NCI-H2029 treated with DMSO at 0.1 percent for 48 hours (cell line): Measurements from ENCODE around the gene NKX1-2.
A peak's percentile ranks its signal among the peaks of the same experiment; 100 is the strongest.

Experiments
- DNase-seq: peaks from one replicate; lab custom pipeline; 2025; lab: John Stamatoyannopoulos, UW

Gene NKX1-2

DNA sequence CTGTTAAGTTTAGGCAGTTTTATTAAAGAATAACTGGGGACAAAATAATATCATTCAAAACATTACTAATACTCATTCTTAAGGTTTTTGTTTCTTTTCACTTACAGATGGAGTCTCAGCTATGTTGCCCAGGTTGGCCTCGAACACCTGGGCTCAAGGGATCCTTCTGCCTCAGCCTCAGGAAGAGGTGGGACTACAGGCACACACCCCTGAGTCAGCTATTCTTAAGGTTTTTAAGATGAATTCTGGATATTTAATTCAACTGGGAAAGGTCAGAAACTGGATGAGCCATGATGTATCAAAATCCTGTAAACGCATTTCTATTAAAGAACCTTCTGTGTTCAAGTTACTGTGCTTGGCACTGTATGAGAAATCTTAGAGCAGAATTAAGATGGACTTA, 34.6 kb downstream of the NKX1-2 start:
- DNase-seq = no peak

DNA sequence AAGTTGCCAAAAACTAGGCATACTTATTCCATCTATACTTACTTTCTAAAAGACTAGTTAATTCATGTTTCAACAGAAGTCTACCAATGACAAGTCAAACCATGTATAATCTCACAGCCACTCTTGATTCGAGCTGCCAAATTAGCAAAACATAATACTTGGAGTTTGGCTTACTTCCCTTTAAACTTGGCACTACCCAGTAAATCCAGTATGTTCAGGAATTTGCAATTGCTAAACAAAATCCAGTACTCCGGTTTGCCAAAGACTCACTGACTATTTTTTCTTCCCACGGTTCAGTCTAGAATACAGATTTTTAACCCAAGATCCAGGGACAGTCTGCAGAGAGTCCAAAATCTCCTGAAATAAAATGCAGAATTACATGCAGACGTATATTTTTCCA, 35.8 kb downstream of the NKX1-2 start:
- no peak for DNase-seq

DNA sequence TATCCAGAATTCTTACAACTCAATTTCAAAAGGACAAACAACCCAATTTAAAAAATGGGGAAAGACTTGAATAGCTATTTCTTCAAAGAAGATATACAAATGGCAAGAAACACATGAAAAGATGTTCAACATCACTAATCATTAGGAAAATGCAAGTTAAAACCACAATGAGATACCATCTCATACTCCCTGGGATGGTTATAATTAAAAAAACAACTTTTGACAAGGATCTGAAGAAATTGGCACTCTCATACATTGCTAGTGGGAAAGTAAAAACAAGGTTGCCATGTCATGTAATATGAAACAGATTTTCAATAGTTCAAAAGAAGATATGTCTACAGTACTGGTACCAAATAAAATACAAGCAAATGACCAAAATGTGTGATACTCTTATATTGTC, 40.1 kb downstream of the NKX1-2 start:
- DNase-seq = no peak

DNA sequence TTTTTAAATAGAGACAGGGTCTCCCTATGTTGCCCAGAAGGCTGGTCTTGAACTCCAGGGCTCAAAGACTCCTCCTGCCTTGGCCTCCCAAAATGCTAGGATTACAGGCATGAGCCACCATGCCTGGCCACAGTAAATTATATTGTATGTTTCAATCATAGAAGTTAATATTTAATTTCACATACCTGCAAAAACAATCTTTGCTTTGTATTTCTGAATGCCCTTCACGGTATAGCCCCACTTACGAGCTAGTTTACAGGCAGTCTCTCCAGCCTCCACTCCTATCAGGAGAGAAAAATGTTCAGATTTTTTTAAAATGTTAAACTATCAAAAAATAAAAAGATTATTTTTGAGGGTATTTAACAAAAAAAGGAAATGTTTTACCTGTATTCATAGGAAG, 41.5 kb downstream of the NKX1-2 start:
- no peak for DNase-seq

DNA sequence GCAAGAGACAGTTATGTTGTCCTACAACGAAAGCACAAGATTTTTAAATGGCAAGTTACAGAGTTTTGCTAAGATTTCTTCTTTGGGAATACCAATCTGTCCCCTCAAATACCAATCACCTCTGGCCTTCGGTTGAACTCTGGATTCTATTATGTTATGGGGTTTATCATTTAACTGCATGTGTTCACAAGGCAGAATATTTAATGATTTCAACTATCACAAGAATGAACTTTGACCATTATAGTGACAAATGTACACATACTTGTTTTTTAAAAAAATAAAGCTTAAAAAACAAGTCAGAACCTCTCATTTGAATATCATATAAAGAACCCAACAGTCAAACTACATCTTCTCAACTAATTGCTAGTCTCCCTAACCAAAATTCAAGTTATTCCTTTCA, 42.4 kb downstream of the NKX1-2 start:
- DNase-seq = no peak

DNA sequence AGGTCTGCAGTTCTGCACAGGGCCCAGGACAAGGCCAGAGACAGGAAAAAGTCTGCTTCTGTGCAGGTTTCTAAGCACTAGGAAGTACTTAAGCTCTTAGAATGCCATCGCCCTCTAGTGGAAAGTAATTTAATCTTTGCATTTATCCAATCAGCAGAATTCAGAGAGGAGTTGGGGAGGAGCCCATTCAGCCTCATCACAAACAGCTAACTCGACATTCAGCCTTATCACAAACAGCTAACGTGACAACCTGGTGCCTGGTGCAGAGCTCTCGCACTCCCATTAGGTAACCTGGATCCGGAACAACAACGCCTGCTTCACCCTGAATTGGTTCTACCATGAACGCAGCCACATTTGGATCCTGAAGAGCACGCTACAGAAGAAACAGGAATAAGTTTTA, 46.3 kb downstream of the NKX1-2 start:
- peak; percentile 51 for DNase-seq

DNA sequence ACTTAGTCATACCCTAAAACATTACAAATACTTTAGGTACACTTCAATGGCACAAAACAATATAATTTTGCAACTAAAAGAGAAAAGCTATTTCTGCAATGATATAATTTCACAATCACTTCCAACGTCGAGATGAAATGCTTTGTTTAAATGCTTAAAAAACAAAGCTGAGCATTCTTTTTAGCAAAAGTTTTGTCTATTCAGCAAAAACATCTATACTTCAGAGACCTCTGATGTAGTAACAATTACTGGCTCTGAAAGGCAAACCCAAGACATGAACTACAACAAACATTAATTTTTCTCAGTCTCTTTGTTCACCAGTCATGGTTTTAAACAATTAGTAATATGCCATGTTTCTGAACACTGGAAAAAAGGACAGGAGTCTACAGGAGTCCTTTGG, 47.6 kb downstream of the NKX1-2 start:
- DNase-seq = no peak

DNA sequence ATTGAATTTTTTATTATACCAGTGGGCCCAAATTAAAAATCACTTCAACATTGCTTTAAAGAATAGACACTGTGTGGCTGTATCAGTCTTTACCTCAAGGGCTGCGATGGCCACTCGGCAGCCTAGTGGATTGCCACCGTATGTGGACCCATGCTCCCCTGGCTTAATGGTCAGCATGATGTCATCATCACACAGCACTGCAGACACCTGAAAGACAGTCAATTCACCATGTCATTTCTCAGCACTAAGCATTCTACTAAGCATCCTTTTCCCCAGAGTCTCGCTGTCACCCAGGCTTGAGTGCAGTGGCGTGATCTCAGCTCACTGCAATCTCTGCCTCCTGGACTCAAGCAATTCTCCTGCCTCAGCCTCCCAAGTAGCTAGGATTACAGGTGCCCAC, 48.2 kb downstream of the NKX1-2 start:
- DNase-seq = no peak
